ENCODE results near the gene HSPA12B. TPM values are rescaled to one million over a fixed set of nuclear protein-coding genes. Genes with fewer than 3 reads are reported as not detected.
A peak's percentile ranks its signal among the peaks of the same experiment; 100 is the strongest.

The HSPA12B gene
- total and polyA plus RNA-seq, 2 of the 13 experiments (the other 11 are each of a cell fraction or from before 2014, with no cell fraction given), result 0.01 TPM; not detected in 1

- TF ChIP-seq CENPT (CRISPR knock-in tag; IDR thresholded peaks at IDR 0.05; ENCODE audit: low read depth) (peak; percentile 57; the same call in 1 of the 2 replicates), NFKB2 (CRISPR knock-in tag; IDR thresholded peaks at IDR 0.05; ENCODE audit: borderline replicate concordance) (peak; percentile 50; the same call in 1 of the 2 replicates), HIVEP1 (CRISPR knock-in tag; IDR thresholded peaks at IDR 0.05) (0 out of 2 replicates have a peak, but pooled peaks have one; percentile 29), HOXA5 (CRISPR knock-in tag; IDR thresholded peaks at IDR 0.05) (no peak), SOX5 (CRISPR knock-in tag; IDR thresholded peaks at IDR 0.05; ENCODE audit: borderline replicate concordance) (no peak), KDM2A (CRISPR knock-in tag; IDR thresholded peaks at IDR 0.05; ENCODE audit: borderline replicate concordance, low read depth) (peak; percentile 50; the same call in 1 of the 2 replicates), ZNF768 (CRISPR knock-in tag; IDR thresholded peaks at IDR 0.05) (peak; percentile 50; the same call in 1 of the 2 replicates), ZNF205 (CRISPR knock-in tag; IDR thresholded peaks at IDR 0.05) (no peak), SP1 (IDR thresholded peaks at IDR 0.05) (no peak), SP1 (CRISPR knock-in tag; IDR thresholded peaks at IDR 0.05) (peak; percentile 52; the same call in 1 of the 2 replicates), GPN1 (CRISPR knock-in tag; IDR thresholded peaks at IDR 0.05; ENCODE audit: borderline replicate concordance) (peak; percentile 81; the same call in 1 of the 2 replicates), ZNF274 (CRISPR knock-in tag; IDR thresholded peaks at IDR 0.05) (0 out of 2 replicates have a peak, but pooled peaks have one; percentile 2)
- TF ChIP-seq, protein P1, sequence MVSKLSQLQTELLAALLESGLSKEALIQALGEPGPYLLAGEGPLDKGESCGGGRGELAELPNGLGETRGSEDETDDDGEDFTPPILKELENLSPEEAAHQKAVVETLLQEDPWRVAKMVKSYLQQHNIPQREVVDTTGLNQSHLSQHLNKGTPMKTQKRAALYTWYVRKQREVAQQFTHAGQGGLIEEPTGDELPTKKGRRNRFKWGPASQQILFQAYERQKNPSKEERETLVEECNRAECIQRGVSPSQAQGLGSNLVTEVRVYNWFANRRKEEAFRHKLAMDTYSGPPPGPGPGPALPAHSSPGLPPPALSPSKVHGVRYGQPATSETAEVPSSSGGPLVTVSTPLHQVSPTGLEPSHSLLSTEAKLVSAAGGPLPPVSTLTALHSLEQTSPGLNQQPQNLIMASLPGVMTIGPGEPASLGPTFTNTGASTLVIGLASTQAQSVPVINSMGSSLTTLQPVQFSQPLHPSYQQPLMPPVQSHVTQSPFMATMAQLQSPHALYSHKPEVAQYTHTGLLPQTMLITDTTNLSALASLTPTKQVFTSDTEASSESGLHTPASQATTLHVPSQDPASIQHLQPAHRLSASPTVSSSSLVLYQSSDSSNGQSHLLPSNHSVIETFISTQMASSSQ (IDR thresholded peaks at IDR 0.05; ENCODE audit: low read depth), result no peak
- TF ChIP-seq, protein P1 (CRISPR knock-in tag; IDR thresholded peaks at IDR 0.05; ENCODE audit: borderline replicate concordance), result no peak
- TF ChIP-seq, protein P2, sequence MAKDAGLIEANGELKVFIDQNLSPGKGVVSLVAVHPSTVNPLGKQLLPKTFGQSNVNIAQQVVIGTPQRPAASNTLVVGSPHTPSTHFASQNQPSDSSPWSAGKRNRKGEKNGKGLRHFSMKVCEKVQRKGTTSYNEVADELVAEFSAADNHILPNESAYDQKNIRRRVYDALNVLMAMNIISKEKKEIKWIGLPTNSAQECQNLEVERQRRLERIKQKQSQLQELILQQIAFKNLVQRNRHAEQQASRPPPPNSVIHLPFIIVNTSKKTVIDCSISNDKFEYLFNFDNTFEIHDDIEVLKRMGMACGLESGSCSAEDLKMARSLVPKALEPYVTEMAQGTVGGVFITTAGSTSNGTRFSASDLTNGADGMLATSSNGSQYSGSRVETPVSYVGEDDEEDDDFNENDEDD (CRISPR knock-in tag; IDR thresholded peaks at IDR 0.05; ENCODE audit: borderline replicate concordance), result 0 out of 2 replicates have a peak, but pooled peaks have one; percentile 49
- TF ChIP-seq, protein P3, sequence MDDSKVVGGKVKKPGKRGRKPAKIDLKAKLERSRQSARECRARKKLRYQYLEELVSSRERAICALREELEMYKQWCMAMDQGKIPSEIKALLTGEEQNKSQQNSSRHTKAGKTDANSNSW (CRISPR knock-in tag; IDR thresholded peaks at IDR 0.05; ENCODE audit: borderline replicate concordance), result 0 out of 2 replicates have a peak, but pooled peaks have one; percentile 55
- TF ChIP-seq, protein P4, sequence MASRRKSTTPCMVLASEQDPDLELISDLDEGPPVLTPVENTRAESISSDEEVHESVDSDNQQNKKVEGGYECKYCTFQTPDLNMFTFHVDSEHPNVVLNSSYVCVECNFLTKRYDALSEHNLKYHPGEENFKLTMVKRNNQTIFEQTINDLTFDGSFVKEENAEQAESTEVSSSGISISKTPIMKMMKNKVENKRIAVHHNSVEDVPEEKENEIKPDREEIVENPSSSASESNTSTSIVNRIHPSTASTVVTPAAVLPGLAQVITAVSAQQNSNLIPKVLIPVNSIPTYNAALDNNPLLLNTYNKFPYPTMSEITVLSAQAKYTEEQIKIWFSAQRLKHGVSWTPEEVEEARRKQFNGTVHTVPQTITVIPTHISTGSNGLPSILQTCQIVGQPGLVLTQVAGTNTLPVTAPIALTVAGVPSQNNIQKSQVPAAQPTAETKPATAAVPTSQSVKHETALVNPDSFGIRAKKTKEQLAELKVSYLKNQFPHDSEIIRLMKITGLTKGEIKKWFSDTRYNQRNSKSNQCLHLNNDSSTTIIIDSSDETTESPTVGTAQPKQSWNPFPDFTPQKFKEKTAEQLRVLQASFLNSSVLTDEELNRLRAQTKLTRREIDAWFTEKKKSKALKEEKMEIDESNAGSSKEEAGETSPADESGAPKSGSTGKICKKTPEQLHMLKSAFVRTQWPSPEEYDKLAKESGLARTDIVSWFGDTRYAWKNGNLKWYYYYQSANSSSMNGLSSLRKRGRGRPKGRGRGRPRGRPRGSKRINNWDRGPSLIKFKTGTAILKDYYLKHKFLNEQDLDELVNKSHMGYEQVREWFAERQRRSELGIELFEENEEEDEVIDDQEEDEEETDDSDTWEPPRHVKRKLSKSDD (CRISPR knock-in tag; IDR thresholded peaks at IDR 0.05; ENCODE audit: low read depth), result peak; percentile 62; the same call in 1 of the 2 replicates
- TF ChIP-seq, protein P5, sequence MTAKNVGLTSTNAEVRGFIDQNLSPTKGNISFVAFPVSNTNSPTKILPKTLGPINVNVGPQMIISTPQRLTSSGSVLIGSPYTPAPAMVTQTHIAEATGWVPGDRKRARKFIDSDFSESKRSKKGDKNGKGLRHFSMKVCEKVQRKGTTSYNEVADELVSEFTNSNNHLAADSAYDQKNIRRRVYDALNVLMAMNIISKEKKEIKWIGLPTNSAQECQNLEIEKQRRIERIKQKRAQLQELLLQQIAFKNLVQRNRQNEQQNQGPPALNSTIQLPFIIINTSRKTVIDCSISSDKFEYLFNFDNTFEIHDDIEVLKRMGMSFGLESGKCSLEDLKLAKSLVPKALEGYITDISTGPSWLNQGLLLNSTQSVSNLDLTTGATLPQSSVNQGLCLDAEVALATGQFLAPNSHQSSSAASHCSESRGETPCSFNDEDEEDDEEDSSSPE (CRISPR knock-in tag; IDR thresholded peaks at IDR 0.05), result peak; percentile 6; the same call in 1 of the 2 replicates
Observed at GRCh38 chr20:3786126-3786484, 53.6 kb downstream of the HSPA12B start (continued).

Measured in HepG2 (cell line).